DMS114 treated with DMSO at 0.1 percent for 48 hours (cell line): Measurements from ENCODE around the gene PHLPP2.
A peak's percentile ranks its signal among the peaks of the same experiment; 100 is the strongest.

Experiments used
- DNase-seq: peaks from one replicate; lab custom pipeline; 2025; ENCODE audit not compliant: unreplicated experiment; lab: John Stamatoyannopoulos, UW

Gene PHLPP2

GRCh38 chr16:71724320-71724751 lies at the start of gene PHLPP2:
PHLPP2 (minus strand) TSS chr16:71724701; CDS start chr16:71714795, 9,906 bp downstream.
- DNase-seq: no peak

GRCh38 chr16:71771571-71771970 lies 47.1 kb upstream of the PHLPP2 start:
- DNase-seq: no peak

GRCh38 chr16:71769222-71769621 lies 44.7 kb upstream of the PHLPP2 start:
- DNase-seq: no peak

- DNase-seq: no peak
Measured at GRCh38 chr16:71767060-71767900, 42.8 kb upstream of the PHLPP2 start.

GRCh38 chr16:71762186-71762585 lies 37.7 kb upstream of the PHLPP2 start:
- DNase-seq: no peak

GRCh38 chr16:71761097-71761496 lies 36.6 kb upstream of the PHLPP2 start:
- DNase-seq: no peak

- DNase-seq: no peak
Measured at GRCh38 chr16:71758293-71758760, 33.8 kb upstream of the PHLPP2 start.

GRCh38 chr16:71754652-71755051 lies 30.2 kb upstream of the PHLPP2 start:
- no peak for DNase-seq

- DNase-seq: no peak
Measured at GRCh38 chr16:71754108-71754507, 29.6 kb upstream of the PHLPP2 start.

- DNase-seq: no peak
Measured at GRCh38 chr16:71748226-71748625, 23.7 kb upstream of the PHLPP2 start.

GRCh38 chr16:71746442-71747046 lies 22.0 kb upstream of the PHLPP2 start:
- peak; percentile 46 for DNase-seq

GRCh38 chr16:71738855-71739254 lies 14.4 kb upstream of the PHLPP2 start:
- no peak for DNase-seq

GRCh38 chr16:71737501-71737900 lies 13.0 kb upstream of the PHLPP2 start:
- no peak for DNase-seq

GRCh38 chr16:71734511-71734910 lies 10.0 kb upstream of the PHLPP2 start:
- no peak for DNase-seq

GRCh38 chr16:71732587-71732986 lies 8.1 kb upstream of the PHLPP2 start:
- no peak for DNase-seq

GRCh38 chr16:71727551-71728324 lies 3.2 kb upstream of the PHLPP2 start:
- DNase-seq: no peak

- DNase-seq: no peak
Measured at GRCh38 chr16:71726476-71727315, 2.2 kb upstream of the PHLPP2 start.

- DNase-seq: peak; percentile 57
Measured at GRCh38 chr16:71723537-71724319, 773 bp downstream of the PHLPP2 start.

GRCh38 chr16:71722801-71723536 lies 1.5 kb downstream of the PHLPP2 start:
- DNase-seq: peak; percentile 51
